ENCODE data around the gene KRT71. TPM values are rescaled to one million over a fixed set of nuclear protein-coding genes. Genes with fewer than 3 reads are reported as not detected.
"Not testable (repeated sequence)": the region's sequence is repeated elsewhere in the genome, so short reads cannot be mapped to it uniquely, and the experiment has no call there.

Gene KRT71
- total and polyA plus RNA-seq, 3 donors from 2014 or later = 0.12 TPM; not detected in 2

DNA sequence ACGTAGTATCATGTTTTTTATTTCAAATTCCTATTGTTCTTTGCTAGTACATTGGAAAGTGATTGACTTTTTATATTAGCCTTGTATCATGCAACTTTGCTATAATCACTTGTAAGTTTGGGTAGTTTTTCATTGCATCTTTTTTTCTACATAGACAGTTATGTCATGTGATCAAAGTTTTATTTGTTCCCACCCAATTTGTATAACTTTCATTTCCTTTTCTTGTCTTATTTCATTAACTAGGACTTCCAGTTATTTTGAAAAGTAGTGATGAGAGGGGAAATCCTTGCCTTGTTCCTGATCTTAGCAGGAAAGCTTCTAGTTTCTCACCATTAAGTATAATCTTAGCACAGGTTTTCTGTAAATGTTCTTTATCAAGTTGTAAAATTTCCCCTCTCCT lies 50.1 kb downstream of the KRT71 start:
- Histone ChIP-seq H3K4me1 (no peaks in the 10 kb centered on the region), H3K4me3 (no peak overlapping the region), H3K27me3 (no peaks in the 10 kb centered on the region), H3K9me3 (no peaks in the 10 kb centered on the region), H3K36me3 (ENCODE audit: low read depth, missing control alignments) (no peaks in the 10 kb centered on the region), H3K27ac (no peak overlapping the region)
- WGBS, 2 donors = 94 to 100% methylated on average over 1 of the region's 1 CpG
- no peak for TF ChIP-seq POLR2A (IDR thresholded peaks at IDR 0.05)
- TF ChIP-seq, protein P1, sequence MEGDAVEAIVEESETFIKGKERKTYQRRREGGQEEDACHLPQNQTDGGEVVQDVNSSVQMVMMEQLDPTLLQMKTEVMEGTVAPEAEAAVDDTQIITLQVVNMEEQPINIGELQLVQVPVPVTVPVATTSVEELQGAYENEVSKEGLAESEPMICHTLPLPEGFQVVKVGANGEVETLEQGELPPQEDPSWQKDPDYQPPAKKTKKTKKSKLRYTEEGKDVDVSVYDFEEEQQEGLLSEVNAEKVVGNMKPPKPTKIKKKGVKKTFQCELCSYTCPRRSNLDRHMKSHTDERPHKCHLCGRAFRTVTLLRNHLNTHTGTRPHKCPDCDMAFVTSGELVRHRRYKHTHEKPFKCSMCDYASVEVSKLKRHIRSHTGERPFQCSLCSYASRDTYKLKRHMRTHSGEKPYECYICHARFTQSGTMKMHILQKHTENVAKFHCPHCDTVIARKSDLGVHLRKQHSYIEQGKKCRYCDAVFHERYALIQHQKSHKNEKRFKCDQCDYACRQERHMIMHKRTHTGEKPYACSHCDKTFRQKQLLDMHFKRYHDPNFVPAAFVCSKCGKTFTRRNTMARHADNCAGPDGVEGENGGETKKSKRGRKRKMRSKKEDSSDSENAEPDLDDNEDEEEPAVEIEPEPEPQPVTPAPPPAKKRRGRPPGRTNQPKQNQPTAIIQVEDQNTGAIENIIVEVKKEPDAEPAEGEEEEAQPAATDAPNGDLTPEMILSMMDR (IDR thresholded peaks at IDR 0.05) = no peak
- DNase-seq = no peak
- intact Hi-C loops (cut with DNase I; ENCODE audit: low total_unique reads) = no loop called here

DNA sequence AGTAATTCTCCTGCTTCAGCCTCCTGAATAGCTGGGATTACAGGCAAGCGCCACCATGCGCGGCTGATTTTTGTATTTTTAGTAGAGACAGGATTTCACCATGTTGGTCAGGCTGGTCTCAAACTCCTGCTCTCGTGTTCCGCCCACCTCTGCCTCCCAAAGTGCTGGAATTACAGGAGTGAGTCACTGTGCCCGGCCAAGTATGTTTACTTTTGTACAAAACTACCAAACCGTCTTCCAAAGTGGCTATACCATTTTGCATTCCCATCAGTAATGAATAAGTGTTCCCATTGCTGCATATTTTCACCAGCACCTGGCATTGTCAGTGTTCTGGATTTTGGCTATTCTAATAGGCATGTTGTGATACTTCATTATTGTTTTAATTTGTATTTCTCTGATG lies 51.5 kb downstream of the KRT71 start:
- peaks cover 1% of the 10 kb centered on the region for H3K4me1 ChIP-seq
- no peaks in the 10 kb centered on the region for H3K9me3 ChIP-seq
- no peak for DNase-seq
- no peak overlapping the region for H3K27ac ChIP-seq
- H3K4me3 ChIP-seq = no peak overlapping the region
- 82 to 95% methylated on average over 7 of the region's 7 CpGs for WGBS, 2 donors
- no peaks in the 10 kb centered on the region for H3K27me3 ChIP-seq
- no peak for TF ChIP-seq POLR2A (IDR thresholded peaks at IDR 0.05)
- TF ChIP-seq, protein P1 (IDR thresholded peaks at IDR 0.05) = no peak
- no peaks in the 10 kb centered on the region for H3K36me3 ChIP-seq (ENCODE audit: low read depth, missing control alignments)
- intact Hi-C loops (cut with DNase I; ENCODE audit: low total_unique reads) = no loop called here

DNA sequence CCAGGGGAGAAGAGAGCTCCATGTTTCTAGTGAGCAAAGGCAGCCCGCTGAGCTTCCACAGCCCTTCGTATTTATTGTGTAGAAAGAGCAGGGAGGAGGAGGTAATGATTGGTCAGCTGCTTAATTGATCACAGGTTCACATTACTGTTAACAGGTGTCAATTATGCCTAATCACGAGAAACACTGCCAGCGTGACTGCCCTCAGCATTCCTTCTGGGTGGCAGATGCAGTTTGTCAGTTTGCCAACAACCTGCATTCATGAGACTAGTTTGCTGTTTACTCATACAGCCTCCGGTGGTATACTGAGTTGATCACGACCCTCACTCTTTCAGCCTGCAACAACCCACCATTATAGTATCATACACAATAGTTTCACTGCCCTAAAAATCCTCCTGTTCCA lies 52.4 kb downstream of the KRT71 start:
- peaks cover 10% of the 10 kb centered on the region for H3K4me1 ChIP-seq
- H3K36me3 ChIP-seq (ENCODE audit: low read depth, missing control alignments); H3K27me3 ChIP-seq; DNase-seq; intact Hi-C loops (cut with DNase I; ENCODE audit: low total_unique reads); H3K27ac ChIP-seq; H3K4me3 ChIP-seq; H3K9me3 ChIP-seq: not testable (repeated sequence)
- WGBS, 2 donors = 83 to 90% methylated on average over 6 of the region's 6 CpGs

DNA sequence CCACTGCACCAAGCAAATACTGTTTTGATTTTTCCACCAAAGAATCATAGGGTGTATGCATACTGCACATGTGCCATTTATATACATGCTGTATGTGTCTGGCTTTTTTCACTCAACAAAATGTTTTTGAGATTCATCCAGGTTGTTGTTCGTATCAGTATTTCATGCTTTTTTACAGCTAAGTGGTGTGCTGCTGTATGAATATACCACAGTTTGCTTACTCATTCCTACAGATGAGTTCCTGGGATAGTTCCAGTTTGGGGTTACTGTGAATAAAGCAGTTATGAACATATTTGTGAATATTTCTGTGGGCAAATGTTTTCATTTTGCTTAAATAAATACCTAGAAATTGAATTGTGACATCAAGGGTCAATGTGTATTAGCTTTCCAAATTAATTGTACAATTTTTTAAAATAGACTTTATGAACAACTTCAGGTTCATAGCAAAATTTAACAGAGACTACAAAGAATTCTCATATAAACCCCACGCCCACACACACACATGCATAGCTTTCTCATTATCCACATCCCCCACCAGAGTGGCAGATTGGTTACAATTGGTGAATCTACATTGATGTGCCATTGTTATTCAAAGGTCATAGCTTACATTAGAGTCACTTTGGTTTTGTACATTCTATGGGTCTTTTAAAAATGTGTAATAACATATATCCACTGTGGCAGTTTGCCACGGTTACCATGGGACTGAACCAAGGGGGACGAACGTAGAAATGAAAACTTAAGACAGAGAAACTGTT lies 53.0 kb downstream of the KRT71 start:
- intact Hi-C loops (cut with DNase I; ENCODE audit: low total_unique reads) = no loop called here
- H3K4me3 ChIP-seq = no peak overlapping the region
- H3K27me3 ChIP-seq = no peaks in the 10 kb centered on the region
- TF ChIP-seq, protein P1 (IDR thresholded peaks at IDR 0.05) = no peak
- TF ChIP-seq POLR2A (IDR thresholded peaks at IDR 0.05) = no peak
- no peak for DNase-seq
- H3K27ac ChIP-seq = no peak overlapping the region
- WGBS, 2 donors = 90 to 92% methylated on average over 5 of the region's 5 CpGs
- H3K4me1 ChIP-seq = peaks cover 16% of the 10 kb centered on the region
- no peaks in the 10 kb centered on the region for H3K9me3 ChIP-seq
- H3K36me3 ChIP-seq (ENCODE audit: low read depth, missing control alignments) = no peaks in the 10 kb centered on the region

DNA sequence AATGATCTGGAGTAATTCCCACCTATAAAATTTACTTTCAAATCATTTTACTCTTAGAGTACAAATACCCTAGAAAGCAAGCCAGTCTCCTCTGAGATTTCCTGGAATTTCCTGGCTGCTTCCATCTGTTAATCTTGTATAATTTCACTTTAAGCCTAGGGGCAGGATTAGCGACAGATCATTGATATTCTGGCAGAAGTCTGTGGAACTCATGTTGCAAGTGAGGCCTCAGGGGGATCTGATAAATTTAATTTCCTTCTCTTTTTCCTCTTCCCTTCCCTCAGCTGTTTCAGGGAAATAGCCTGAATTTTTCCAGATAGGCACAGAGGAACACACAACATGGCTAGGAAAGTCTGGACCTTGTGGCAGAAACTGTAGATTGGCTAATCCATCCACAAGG lies 54.0 kb downstream of the KRT71 start:
- DNase-seq = no peak
- intact Hi-C loops (cut with DNase I; ENCODE audit: low total_unique reads) = no loop called here
- H3K9me3 ChIP-seq = no peaks in the 10 kb centered on the region

More for the DNA sequence above, 54.0 kb downstream of the KRT71 start:
- no peaks in the 10 kb centered on the region for H3K27me3 ChIP-seq
- H3K36me3 ChIP-seq (ENCODE audit: low read depth, missing control alignments) = no peaks in the 10 kb centered on the region
- TF ChIP-seq, protein P1 (IDR thresholded peaks at IDR 0.05) = no peak
- TF ChIP-seq POLR2A (IDR thresholded peaks at IDR 0.05) = no peak
- no peak overlapping the region for H3K4me3 ChIP-seq
- WGBS, 2 donors = 36 to 62% methylated on average over 1 of the region's 1 CpG
- H3K4me1 ChIP-seq = peaks cover 23% of the 10 kb centered on the region
- no peak overlapping the region for H3K27ac ChIP-seq
